CD4-positive, alpha-beta T cell treated with Interleukin-15 for 1 hour (primary cell): Measurements from ENCODE around the gene BMP8A.
"Not testable (repeated sequence)": the region's sequence is repeated elsewhere in the genome, so short reads cannot be mapped to it uniquely, and the experiment has no call there.

Experiments
- DNase-seq: peaks from one replicate; pipeline ENCODE4 v3.0.0-alpha.2; 2020

BMP8A gene

GRCh38 chr1:39491146-39491921, at the start of gene BMP8A:
TSS of gene BMP8A (plus strand) at chr1:39491636. CDS start at chr1:39491992, 356 bp downstream.
- DNase-seq = peak; percentile 73

GRCh38 chr1:39441797-39442196, 49.6 kb upstream of the BMP8A start:
- no peak for DNase-seq

- DNase-seq = no peak
These were observed 45.9 kb upstream of the BMP8A start for GRCh38 chr1:39445573-39445972.

- no peak for DNase-seq
These were observed 44.4 kb upstream of the BMP8A start for GRCh38 chr1:39446986-39447567.

GRCh38 chr1:39450041-39450440, 41.4 kb upstream of the BMP8A start:
- DNase-seq = not testable (repeated sequence)

- no peak for DNase-seq
These were observed 40.4 kb upstream of the BMP8A start for GRCh38 chr1:39450956-39451606.

GRCh38 chr1:39452081-39452480, 39.4 kb upstream of the BMP8A start:
- DNase-seq = no peak

GRCh38 chr1:39452540-39452939, 38.9 kb upstream of the BMP8A start:
- no peak for DNase-seq

GRCh38 chr1:39453603-39454002, 37.8 kb upstream of the BMP8A start:
- no peak for DNase-seq

GRCh38 chr1:39458991-39459390, 32.4 kb upstream of the BMP8A start:
- DNase-seq = no peak

GRCh38 chr1:39462074-39462473, 29.4 kb upstream of the BMP8A start:
- DNase-seq = no peak

- DNase-seq = no peak
These were observed 24.9 kb upstream of the BMP8A start for GRCh38 chr1:39466413-39467107.

GRCh38 chr1:39467108-39467720, 24.2 kb upstream of the BMP8A start:
- not testable (repeated sequence) for DNase-seq

- DNase-seq = no peak
These were observed 22.3 kb upstream of the BMP8A start for GRCh38 chr1:39469150-39469549.

- no peak for DNase-seq
These were observed 21.4 kb upstream of the BMP8A start for GRCh38 chr1:39470040-39470439.

- no peak for DNase-seq
These were observed 18.6 kb upstream of the BMP8A start for GRCh38 chr1:39472826-39473225.

GRCh38 chr1:39473324-39473723, 18.1 kb upstream of the BMP8A start:
- no peak for DNase-seq

- no peak for DNase-seq
These were observed 16.6 kb upstream of the BMP8A start for GRCh38 chr1:39474810-39475209.

GRCh38 chr1:39475551-39475950, 15.9 kb upstream of the BMP8A start:
- not testable (repeated sequence) for DNase-seq

GRCh38 chr1:39478126-39478915, 13.1 kb upstream of the BMP8A start:
- DNase-seq = no peak

GRCh38 chr1:39481289-39481688, 10.1 kb upstream of the BMP8A start:
- no peak for DNase-seq

GRCh38 chr1:39483276-39483675, 8.2 kb upstream of the BMP8A start:
- DNase-seq = no peak
